ENCODE measurements around the gene DGAT2.

DGAT2 gene

GRCh38 chr11:75781831-75782230 is 13.3 kb downstream of the DGAT2 start:
- DNase-seq, result no peak

GRCh38 chr11:75782540-75783263 is 14.1 kb downstream of the DGAT2 start:
- DNase-seq, result no peak

- no peak for DNase-seq
Observed at GRCh38 chr11:75783416-75784084, 15.0 kb downstream of the DGAT2 start.

GRCh38 chr11:75784085-75784478 is 15.5 kb downstream of the DGAT2 start:
- no peak for DNase-seq

GRCh38 chr11:75784506-75784905 is 15.9 kb downstream of the DGAT2 start:
- no peak for DNase-seq

GRCh38 chr11:75785187-75785586 is 16.6 kb downstream of the DGAT2 start:
- no peak for DNase-seq

- no peak for DNase-seq
Observed at GRCh38 chr11:75786101-75786736, 17.6 kb downstream of the DGAT2 start.

- DNase-seq, result no peak
Observed at GRCh38 chr11:75789521-75789920, 20.9 kb downstream of the DGAT2 start.

GRCh38 chr11:75790986-75791385 is 22.4 kb downstream of the DGAT2 start:
- no peak for DNase-seq

- no peak for DNase-seq
Observed at GRCh38 chr11:75792127-75792731, 23.7 kb downstream of the DGAT2 start.

GRCh38 chr11:75792997-75793800 is 24.6 kb downstream of the DGAT2 start:
- DNase-seq, result no peak

GRCh38 chr11:75793966-75794365 is 25.4 kb downstream of the DGAT2 start:
- no peak for DNase-seq

- no peak for DNase-seq
Observed at GRCh38 chr11:75795276-75796090, 26.9 kb downstream of the DGAT2 start.

- no peak for DNase-seq
Observed at GRCh38 chr11:75796091-75796435, 27.5 kb downstream of the DGAT2 start.

- DNase-seq, result no peak
Observed at GRCh38 chr11:75797116-75797515, 28.5 kb downstream of the DGAT2 start.

GRCh38 chr11:75797792-75798191 is 29.2 kb downstream of the DGAT2 start:
- no peak for DNase-seq

- no peak for DNase-seq
Observed at GRCh38 chr11:75800136-75800675, 31.6 kb downstream of the DGAT2 start.

GRCh38 chr11:75800728-75801361 is 32.3 kb downstream of the DGAT2 start:
- no peak for DNase-seq

GRCh38 chr11:75801362-75802020 is 32.9 kb downstream of the DGAT2 start:
- no peak for DNase-seq

GRCh38 chr11:75802021-75802912 is 33.7 kb downstream of the DGAT2 start:
- DNase-seq, result no peak
